ENCODE measurements around the gene ACACA. TPM values are rescaled to one million over a fixed set of nuclear protein-coding genes. Genes with fewer than 3 reads are reported as not detected.
"Not testable (repeated sequence)": the region's sequence is repeated elsewhere in the genome, so short reads cannot be mapped to it uniquely, and the experiment has no call there.

Gene ACACA
- total RNA-seq, 2 experiments from 2014 or later: 38.6 to 46.3 TPM

DNA sequence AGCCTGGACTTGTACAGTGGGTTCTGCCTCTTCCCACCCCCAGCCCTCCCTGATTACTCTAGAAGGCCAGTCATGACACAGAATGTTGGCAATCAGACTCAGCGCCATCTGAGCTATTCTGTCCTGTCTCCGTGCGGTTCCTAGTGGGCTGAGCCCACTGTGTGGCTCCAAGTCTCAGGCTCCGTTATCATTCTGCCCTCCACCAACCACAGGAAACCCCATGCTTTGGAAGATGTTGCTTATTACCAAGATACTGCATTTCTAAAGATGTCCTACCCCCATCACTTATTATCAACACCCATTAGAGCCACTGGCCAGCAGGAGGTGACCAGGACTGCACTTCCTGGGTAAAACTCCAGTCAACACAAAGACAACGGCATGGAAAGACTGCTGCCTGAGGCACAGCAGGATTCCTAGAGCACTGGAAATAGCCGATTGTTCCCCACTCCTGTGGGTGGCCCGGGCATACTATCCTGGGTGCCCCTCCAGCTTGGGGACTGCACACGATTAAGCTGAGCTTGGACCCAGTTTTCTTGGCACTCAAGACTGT lies 324.2 kb downstream of the ACACA start:
- Mint-ChIP-seq H3K27ac (no peak overlapping the region), H3K36me3 (ENCODE audit: low read depth) (peaks cover 8% of the 10 kb centered on the region), H3K4me1 (peaks cover 13% of the 10 kb centered on the region), H3K27me3 (no peaks in the 10 kb centered on the region), H3K4me3 (no peak overlapping the region), H3K9me3 (peaks cover 6% of the 10 kb centered on the region)
- CTCF ChIA-PET: interaction anchor here (0.8 to 1.1 kb wide), 2 partner anchors 35 to 158 kb away, joined by 3 to 4 read pairs; no protein-coding TSS in a partner anchor
- DNase-seq: no peak
- POLR2A ChIA-PET: no interaction called here

DNA sequence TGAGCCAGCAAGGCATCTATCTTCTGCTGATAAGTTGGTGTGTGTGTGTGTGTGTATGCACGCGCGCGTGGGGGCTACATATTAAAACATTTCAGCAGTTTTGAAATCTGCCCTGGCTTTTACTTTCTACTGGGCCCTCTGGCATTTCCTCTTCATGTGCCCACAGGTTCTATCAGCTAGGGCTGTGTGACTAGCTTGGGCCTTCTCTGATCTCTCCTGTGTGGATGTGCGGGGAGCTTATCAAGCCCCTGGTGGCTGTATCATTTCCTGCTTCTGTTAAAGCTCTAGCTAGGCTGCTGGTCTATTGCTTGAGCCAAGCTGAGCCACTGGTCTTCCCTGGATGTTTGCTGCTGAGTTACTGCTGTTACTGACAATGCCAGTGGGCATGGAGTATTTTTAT lies 325.3 kb downstream of the ACACA start:
- CTCF ChIA-PET: interaction anchor here (0.7 to 1.1 kb wide), 5 partner anchors 9 to 226 kb away, joined by 3 to 4 read pairs (median 3); no protein-coding TSS in a partner anchor

DNA sequence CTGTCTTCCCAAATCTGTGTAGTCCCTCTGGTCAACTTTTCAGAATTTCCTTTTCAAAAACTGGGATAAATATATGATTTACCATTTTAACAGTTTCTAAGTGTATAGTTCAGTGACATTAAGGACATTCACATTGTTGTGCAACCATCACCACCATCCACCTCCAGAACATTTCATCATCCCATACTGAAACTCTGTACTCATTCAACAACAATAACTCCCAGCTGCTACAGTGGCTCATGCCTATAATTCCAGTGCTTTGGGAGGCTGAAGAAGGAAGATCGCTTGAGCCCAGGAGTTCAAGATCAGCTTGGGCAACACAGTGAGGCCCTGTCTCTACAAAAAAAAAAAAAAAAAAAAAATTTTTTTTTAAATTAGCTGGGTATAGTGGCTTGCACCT lies 326.9 kb downstream of the ACACA start:
- DNase-seq: no peak
- ChIA-PET POLR2A (no interaction called here), CTCF (interaction anchor here (1.3 kb wide), 1 partner anchor 11 kb away, joined by 4 read pairs; no protein-coding TSS in a partner anchor)
- no peaks in the 10 kb centered on the region for H3K4me1 Mint-ChIP-seq
- H3K4me3 Mint-ChIP-seq: no peak overlapping the region
- H3K27ac Mint-ChIP-seq: no peak overlapping the region
- H3K27me3 Mint-ChIP-seq: no peaks in the 10 kb centered on the region
- H3K36me3 Mint-ChIP-seq (ENCODE audit: low read depth): no peaks in the 10 kb centered on the region
- peaks cover 6% of the 10 kb centered on the region for H3K9me3 Mint-ChIP-seq

More for the DNA sequence above, 325.3 kb downstream of the ACACA start:
- no peak overlapping the region for H3K27ac Mint-ChIP-seq
- peaks cover 6% of the 10 kb centered on the region for H3K9me3 Mint-ChIP-seq
- DNase-seq: no peak
- POLR2A ChIA-PET: interaction anchor here (1.3 kb wide), 1 partner anchor 9 kb away, joined by 6 read pairs; no protein-coding TSS in a partner anchor
- H3K4me1 Mint-ChIP-seq: peaks cover 8% of the 10 kb centered on the region
- no peak overlapping the region for H3K4me3 Mint-ChIP-seq
- no peaks in the 10 kb centered on the region for H3K36me3 Mint-ChIP-seq (ENCODE audit: low read depth)
- H3K27me3 Mint-ChIP-seq: no peaks in the 10 kb centered on the region

DNA sequence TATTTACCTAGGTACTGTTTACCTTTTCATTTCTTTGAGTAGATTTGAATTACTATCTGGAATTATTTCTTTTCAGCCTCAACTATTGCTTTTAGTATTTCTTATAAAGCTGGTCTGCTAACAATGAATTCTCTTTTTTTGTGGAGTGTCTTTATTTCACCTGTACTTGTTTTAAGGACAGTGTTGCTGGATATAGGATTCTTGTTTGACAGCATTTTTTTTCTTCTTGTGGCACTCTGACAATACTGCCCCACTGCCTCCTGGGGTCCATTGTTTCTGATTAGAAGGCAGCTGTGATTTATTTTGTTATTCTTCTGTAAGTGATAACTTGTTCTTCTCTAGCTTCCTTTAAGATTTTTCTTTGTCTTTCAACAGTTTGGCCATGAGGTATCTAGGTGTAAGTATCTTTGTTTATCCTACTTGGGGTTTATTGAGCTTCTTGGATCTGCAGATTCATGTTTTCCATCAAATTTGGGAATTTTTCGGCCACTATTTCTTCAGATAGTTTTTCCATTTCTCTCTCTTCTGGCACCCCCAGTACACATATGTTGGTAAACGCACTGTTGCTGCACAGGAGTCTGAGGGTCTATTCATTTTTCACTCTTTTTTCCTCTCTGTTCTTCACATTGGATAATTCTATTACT lies 327.4 kb downstream of the ACACA start:
- H3K27me3 Mint-ChIP-seq: no peaks in the 10 kb centered on the region
- H3K4me1 Mint-ChIP-seq: no peaks in the 10 kb centered on the region
- ChIA-PET POLR2A (interaction anchor here (0.6 to 1.5 kb wide), 2 partner anchors 12 to 207 kb away, joined by 3 to 4 read pairs; no protein-coding TSS in a partner anchor), CTCF (interaction anchor here (1.3 kb wide), 1 partner anchor 12 kb away, joined by 4 read pairs; no protein-coding TSS in a partner anchor)
- H3K9me3 Mint-ChIP-seq: peaks cover 6% of the 10 kb centered on the region
- H3K27ac Mint-ChIP-seq: no peak overlapping the region
- DNase-seq: no peak
- H3K4me3 Mint-ChIP-seq: no peak overlapping the region
- H3K36me3 Mint-ChIP-seq (ENCODE audit: low read depth): no peaks in the 10 kb centered on the region

DNA sequence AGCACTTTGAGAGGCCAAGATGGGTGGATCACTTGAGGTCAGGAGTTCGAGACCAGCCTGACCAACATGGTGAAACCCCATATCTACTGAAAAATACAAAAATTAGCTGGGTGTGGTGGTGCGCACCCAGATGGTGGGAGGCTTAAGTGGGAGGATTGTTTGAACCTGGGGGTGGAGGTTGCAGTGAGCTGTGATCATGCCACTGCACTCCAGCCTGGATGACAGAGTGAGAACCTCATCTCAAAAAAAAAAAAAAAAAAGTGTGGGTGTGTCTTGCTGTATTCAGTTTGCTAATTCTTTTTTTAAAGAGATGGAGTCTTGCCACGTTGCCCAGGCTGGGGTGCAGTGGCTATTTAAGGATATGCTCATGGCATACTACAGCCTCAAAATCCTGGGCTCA lies 333.2 kb downstream of the ACACA start:
- H3K27me3 Mint-ChIP-seq; DNase-seq; H3K4me1 Mint-ChIP-seq; H3K9me3 Mint-ChIP-seq; H3K36me3 Mint-ChIP-seq (ENCODE audit: low read depth); H3K4me3 Mint-ChIP-seq; POLR2A ChIA-PET; H3K27ac Mint-ChIP-seq: not testable (repeated sequence)
- CTCF ChIA-PET: interaction anchor here (0.7 kb wide), 1 partner anchor 413 kb away, joined by 3 read pairs; no protein-coding TSS in a partner anchor

DNA sequence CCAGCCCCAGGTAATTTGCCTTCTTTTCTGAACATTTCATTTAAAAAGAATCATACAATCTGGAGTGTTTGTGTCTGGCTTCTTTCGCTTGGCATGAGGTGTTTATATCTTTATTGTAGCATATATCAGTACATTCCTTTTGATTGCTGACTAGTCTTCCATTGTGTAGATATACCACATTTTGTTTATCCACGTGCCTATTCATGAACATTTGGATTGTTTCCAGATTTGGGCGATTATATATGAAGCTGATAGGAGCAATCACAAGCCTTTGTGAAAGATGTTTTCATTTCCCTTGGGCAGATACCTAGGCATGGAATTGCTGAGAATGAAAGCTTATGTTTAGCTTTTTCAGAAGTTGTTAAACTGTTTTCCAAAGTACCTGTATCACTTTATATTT lies 337.5 kb downstream of the ACACA start:
- no peaks in the 10 kb centered on the region for H3K36me3 Mint-ChIP-seq (ENCODE audit: low read depth)
- H3K4me3 Mint-ChIP-seq: no peak overlapping the region
- ChIA-PET POLR2A (no interaction called here), CTCF (interaction anchor here (2.3 kb wide), 1 partner anchor 22 kb away, joined by 6 read pairs; no protein-coding TSS in a partner anchor)
- H3K9me3 Mint-ChIP-seq: no peaks in the 10 kb centered on the region
- no peak overlapping the region for H3K27ac Mint-ChIP-seq
- peaks cover 6% of the 10 kb centered on the region for H3K27me3 Mint-ChIP-seq
- DNase-seq: no peak
- H3K4me1 Mint-ChIP-seq: no peaks in the 10 kb centered on the region

DNA sequence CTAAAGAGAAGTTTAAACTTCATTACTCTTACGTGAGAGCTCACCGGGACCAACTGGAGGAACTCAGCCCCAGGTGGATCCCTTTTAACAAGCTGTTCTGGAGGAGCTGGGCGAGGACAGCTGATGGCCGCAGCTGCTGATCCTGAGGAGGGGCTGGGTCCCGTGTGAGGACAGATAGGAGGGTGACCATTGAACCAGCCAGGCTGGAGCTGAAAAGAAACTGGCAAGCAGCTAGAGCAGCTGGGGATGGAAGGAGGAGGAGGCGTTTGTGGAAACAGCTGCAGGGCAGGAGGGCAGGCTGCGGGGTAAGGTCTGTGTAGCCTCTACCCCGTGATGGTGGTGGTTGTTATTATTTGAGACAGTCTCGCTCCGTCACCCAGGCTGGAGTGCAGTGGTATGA lies 338.4 kb downstream of the ACACA start:
- DNase-seq: no peak
- Mint-ChIP-seq H3K27ac (no peak overlapping the region), H3K4me3 (no peak overlapping the region), H3K27me3 (peaks cover 6% of the 10 kb centered on the region), H3K36me3 (ENCODE audit: low read depth) (no peaks in the 10 kb centered on the region), H3K9me3 (no peaks in the 10 kb centered on the region), H3K4me1 (no peaks in the 10 kb centered on the region)
- POLR2A ChIA-PET: no interaction called here
- CTCF ChIA-PET: interaction anchor here (0.7 to 2.3 kb wide), 2 partner anchors 21 to 22 kb away, joined by 3 to 6 read pairs; no protein-coding TSS in a partner anchor

DNA sequence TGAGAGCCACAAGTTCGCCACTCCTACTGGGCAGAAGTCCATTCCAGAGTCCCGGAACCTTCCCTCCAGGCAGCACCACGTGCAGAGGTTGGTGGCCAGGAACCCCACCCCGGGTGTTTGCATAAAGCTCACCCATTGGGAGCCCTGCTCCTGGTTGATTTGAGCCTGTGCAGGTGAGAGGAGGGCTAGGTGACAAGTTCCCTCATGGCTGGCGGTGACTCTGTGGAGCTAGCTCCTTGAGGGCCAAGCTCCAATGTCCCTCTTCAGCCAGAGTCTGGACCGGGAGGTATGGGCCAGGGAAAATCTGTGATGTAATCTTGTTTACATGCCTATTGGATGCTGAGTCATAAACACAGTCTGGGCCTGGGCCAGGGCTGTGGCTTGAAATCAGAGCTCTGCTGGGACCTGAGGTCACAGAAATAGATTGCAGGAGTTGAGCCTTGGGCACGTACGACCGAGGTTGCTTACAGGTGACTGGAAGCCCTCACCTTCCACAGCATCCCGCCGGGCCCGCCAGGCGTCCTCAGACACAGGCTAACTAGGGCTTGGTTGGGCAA lies 339.0 kb downstream of the ACACA start:
- Mint-ChIP-seq H3K4me1 (no peaks in the 10 kb centered on the region), H3K4me3 (no peak overlapping the region), H3K27ac (no peak overlapping the region), H3K9me3 (no peaks in the 10 kb centered on the region), H3K36me3 (ENCODE audit: low read depth) (no peaks in the 10 kb centered on the region), H3K27me3 (peaks cover 6% of the 10 kb centered on the region)
- no peak for DNase-seq
- CTCF ChIA-PET: interaction anchor here (0.7 to 2.3 kb wide), 2 partner anchors 20 to 23 kb away, joined by 3 to 6 read pairs; no protein-coding TSS in a partner anchor
- POLR2A ChIA-PET: interaction anchor here (0.7 kb wide), 1 partner anchor 11 kb away, joined by 4 read pairs; no protein-coding TSS in a partner anchor

DNA sequence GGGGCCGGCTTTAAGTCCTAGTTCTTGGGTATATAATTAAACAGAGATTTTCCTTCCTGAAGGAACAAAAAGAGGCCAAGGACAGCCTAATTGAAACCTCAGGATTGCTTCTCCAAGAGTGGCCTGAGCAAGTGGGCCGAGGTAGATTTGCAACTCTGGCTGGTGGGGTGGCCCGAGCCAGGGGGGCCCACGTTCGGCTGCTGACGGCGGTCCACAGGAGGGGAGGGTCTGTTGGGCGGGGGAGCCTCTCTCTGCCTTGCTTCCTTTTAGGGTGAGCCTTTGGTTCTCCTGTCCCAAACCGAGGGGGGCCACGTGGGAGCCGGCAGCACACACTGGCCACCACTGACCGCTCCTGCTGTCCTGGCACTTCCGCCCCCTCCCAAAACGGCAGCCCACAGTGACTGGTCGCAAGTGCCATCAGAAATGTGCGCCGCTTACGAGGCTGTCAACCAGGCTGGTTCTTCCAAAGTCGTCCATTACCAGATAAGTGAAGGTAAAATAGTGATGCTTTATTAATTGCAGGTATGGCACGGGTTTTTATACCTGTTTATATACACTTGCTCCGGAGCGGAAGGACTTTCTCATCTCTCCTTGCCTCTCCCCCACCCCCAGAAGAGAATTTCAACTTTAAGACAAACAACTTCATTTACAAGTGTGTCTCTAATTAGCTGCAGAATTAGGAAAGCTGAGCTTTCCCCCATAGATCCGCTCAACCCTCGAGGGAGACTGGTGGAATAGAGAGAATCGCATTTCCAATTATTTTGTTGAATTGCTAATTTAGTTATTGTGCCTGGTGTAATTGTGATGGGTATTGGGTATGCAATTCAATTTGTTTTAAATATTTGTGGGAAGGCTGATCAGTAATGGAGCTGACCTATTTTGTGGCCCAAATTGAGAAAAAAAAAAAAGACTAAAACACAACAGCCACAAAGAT lies 340.0 kb downstream of the ACACA start:
- Mint-ChIP-seq H3K9me3 (no peaks in the 10 kb centered on the region), H3K27ac (no peak overlapping the region), H3K4me3 (no peak overlapping the region), H3K4me1 (no peaks in the 10 kb centered on the region), H3K27me3 (peaks cover 6% of the 10 kb centered on the region), H3K36me3 (ENCODE audit: low read depth) (no peaks in the 10 kb centered on the region)
- no peak for DNase-seq
- ChIA-PET POLR2A (interaction anchor here (0.7 kb wide), 1 partner anchor 12 kb away, joined by 4 read pairs; no protein-coding TSS in a partner anchor), CTCF (interaction anchor here (1.3 to 2.3 kb wide), 2 partner anchors 19 kb away, joined by 3 to 6 read pairs; no protein-coding TSS in a partner anchor)

DNA sequence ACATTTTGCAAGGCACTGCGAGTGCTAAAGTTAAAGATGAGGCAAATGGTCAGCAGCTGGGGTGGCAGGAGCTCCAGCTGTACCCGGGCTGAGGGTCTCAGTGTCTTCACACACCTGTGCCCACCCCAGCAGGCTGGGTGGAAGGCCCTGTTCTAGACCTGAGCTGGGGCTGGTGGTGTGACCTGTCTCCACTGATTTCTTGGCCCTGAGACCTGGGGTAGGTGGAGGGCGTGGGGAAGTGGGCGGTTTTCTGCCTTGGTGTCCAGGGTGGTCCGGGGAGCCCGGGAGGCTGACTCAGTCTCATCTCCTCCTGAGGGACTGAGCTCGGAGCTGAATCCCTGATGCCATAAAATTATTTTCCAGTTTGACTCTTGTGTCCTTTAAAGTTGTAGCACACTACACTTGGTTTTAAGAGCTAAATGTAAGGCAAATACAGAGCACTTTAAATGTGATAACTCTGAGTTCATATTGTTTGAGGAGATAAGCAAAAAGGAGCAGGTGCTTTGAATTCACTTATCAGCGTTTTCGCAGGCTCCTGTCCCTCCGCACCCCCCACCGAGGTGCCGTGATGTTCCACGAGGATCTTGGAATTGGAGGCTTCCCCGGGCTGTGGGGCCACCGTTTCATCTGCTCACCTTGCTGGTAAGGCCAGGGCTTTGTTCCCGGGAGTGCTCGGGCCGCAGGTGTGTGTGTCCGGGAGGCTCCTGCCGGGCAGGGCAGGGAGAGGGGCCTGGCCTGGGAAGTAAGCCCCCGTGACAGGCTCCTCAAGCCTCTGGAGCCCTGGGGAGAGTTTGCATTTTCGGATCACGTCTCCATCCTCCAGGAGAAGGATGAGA lies 340.9 kb downstream of the ACACA start:
- H3K27me3 Mint-ChIP-seq: peaks cover 6% of the 10 kb centered on the region
- no peaks in the 10 kb centered on the region for H3K36me3 Mint-ChIP-seq (ENCODE audit: low read depth)
- no peak overlapping the region for H3K27ac Mint-ChIP-seq
- DNase-seq: no peak
- no peak overlapping the region for H3K4me3 Mint-ChIP-seq
- POLR2A ChIA-PET: no interaction called here
- no peaks in the 10 kb centered on the region for H3K9me3 Mint-ChIP-seq
- CTCF ChIA-PET: interaction anchor here (1.2 to 1.3 kb wide), 2 partner anchors 18 to 174 kb away, joined by 3 to 4 read pairs; no protein-coding TSS in a partner anchor
- no peaks in the 10 kb centered on the region for H3K4me1 Mint-ChIP-seq

DNA sequence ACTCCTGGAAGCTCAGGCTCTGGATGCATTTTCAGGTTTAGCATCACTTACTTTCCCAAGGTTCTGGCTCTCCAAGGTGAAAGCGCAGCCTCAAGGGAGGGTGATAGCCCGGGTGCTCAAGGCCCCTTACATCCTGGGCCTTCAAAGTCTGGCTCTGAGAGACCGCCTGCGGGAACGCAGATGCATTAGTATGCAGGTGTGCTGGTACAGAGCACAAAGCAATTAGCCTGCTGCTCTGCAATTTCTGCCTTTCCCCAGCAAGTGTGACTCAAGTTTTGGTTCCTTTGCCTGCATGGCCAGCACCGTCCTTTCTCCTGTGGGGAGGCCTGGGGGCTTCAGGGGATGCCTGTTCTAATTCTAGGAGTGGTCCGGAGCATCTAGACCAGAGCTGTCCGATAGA lies 341.7 kb downstream of the ACACA start:
- POLR2A ChIA-PET: no interaction called here
- no peak overlapping the region for H3K27ac Mint-ChIP-seq
- no peaks in the 10 kb centered on the region for H3K9me3 Mint-ChIP-seq
- H3K36me3 Mint-ChIP-seq (ENCODE audit: low read depth): no peaks in the 10 kb centered on the region
- H3K27me3 Mint-ChIP-seq: peaks cover 6% of the 10 kb centered on the region
- H3K4me1 Mint-ChIP-seq: no peaks in the 10 kb centered on the region
- CTCF ChIA-PET: interaction anchor here (1.2 to 1.3 kb wide), 2 partner anchors 17 to 175 kb away, joined by 3 to 4 read pairs; no protein-coding TSS in a partner anchor
- no peak overlapping the region for H3K4me3 Mint-ChIP-seq
- no peak for DNase-seq

DNA sequence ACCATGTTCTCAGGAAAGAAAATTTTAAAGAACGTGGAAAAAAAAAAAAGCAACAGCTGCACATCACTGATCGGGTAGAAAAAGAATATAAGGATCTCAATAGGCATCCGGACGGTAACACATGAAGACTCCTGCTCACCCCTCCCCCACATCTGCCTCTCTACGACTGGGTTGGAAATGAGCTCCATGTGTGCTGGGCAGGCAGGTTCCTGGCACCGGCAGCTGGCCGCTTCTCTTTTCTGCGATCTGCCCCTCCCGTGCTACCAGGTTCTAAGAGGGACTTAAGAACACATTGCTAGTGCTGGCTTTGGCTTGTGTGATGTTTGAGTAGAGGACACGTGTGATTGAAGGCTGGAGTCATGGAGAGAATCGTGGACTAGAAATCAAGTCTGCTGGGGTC lies 342.4 kb downstream of the ACACA start:
- no peak overlapping the region for H3K27ac Mint-ChIP-seq
- ChIA-PET POLR2A (no interaction called here), CTCF (no interaction called here)
- no peak for DNase-seq
- H3K36me3 Mint-ChIP-seq (ENCODE audit: low read depth): no peaks in the 10 kb centered on the region
- no peaks in the 10 kb centered on the region for H3K4me1 Mint-ChIP-seq
- no peak overlapping the region for H3K4me3 Mint-ChIP-seq
- H3K9me3 Mint-ChIP-seq: no peaks in the 10 kb centered on the region
- H3K27me3 Mint-ChIP-seq: peaks cover 6% of the 10 kb centered on the region

All from activated CD4-positive, alpha-beta memory T cell treated with anti-CD3 and anti-CD28 coated beads, Interleukin-2, amount 10 ng/mL, durations not matched to agents 7 days and 5 days (primary cell).